DND-41 (cell line): ENCODE data around the gene MOGAT3.

ENCODE experiments used
- ATAC-seq: fragments of 200-7000 bp; cut with Tn5 transposase; 3 replicates; pipeline ENCODE4 v1.9.1; 2021; ENCODE audit warnings: low read depth; ENCODE audit not compliant: insufficient read depth
- DNase-seq: peaks from one replicate; pipeline ENCODE4 v3.0.0-alpha.2; 2020
- H2AFZ ChIP-seq: 2 replicates; pipeline ENCODE4 v1.6.0; 2012; ENCODE audit warnings: low read depth, low read length
- H3K27ac ChIP-seq: 2 replicates; pipeline ENCODE4 v1.5.1; 2012; ENCODE audit warnings: low read length, inconsistent platforms
- H3K27me3 ChIP-seq: fragments of 200-600 bp; sonication (generic); 2 replicates; pipeline ENCODE4 v1.6.0; 2012; ENCODE audit warnings: low read length, mild to moderate bottlenecking, inconsistent platforms; ENCODE audit not compliant: insufficient read depth, poor library complexity
- H3K36me3 ChIP-seq: 2 replicates; pipeline ENCODE4 v1.5.1; 2012; ENCODE audit warnings: low read length, inconsistent platforms; ENCODE audit not compliant: insufficient read depth
- H3K4me1 ChIP-seq: 2 replicates; pipeline ENCODE4 v1.5.1; 2012; ENCODE audit warnings: mild to moderate bottlenecking, low read length; ENCODE audit not compliant: insufficient read depth
- H3K4me2 ChIP-seq: 2 replicates; pipeline ENCODE4 v1.6.0; 2012; ENCODE audit warnings: mild to moderate bottlenecking, moderate library complexity, low read length, inconsistent platforms; ENCODE audit not compliant: insufficient read depth
- H3K4me3 ChIP-seq, 2 experiments: fragments of 200-600 bp in 1 of 2; shearing (Covaris generic) in 1 of 2; 2 replicates each; pipeline ENCODE4 v1.5.1; 2012 to 2016; ENCODE audit warnings: inconsistent platforms in 2 of 2, low read length in 2 of 2, mild to moderate bottlenecking in 2 of 2, low read depth in 1 of 2, moderate library complexity in 1 of 2
- H3K79me2 ChIP-seq: 2 replicates; pipeline ENCODE4 v1.6.0; 2012; ENCODE audit warnings: low read length, inconsistent platforms; ENCODE audit not compliant: insufficient read depth
- H3K9ac ChIP-seq: 2 replicates; pipeline ENCODE4 v1.6.0; 2012; ENCODE audit warnings: low read depth, mild to moderate bottlenecking, inconsistent platforms, low read length, moderate library complexity
- H3K9me3 ChIP-seq: 2 replicates; pipeline ENCODE4 v1.5.1; 2012; ENCODE audit warnings: low read length, moderate library complexity, mild to moderate bottlenecking, inconsistent platforms; ENCODE audit not compliant: insufficient read depth, severe bottlenecking
- H4K20me1 ChIP-seq: 2 replicates; pipeline ENCODE4 v1.6.0; 2012; ENCODE audit warnings: low read length; ENCODE audit not compliant: insufficient read depth
- CTCF ChIP-seq: IDR thresholded peaks from 2 replicates; pipeline ENCODE4 v1.5.1; 2012; ENCODE audit warnings: borderline replicate concordance, low read length, moderate library complexity, mild to moderate bottlenecking; ENCODE audit not compliant: poor library complexity, severe bottlenecking; ENCODE audit errors: extremely low read depth
- EZH2 ChIP-seq: IDR thresholded peaks from 3 replicates; pipeline ENCODE4 v1.6.1; 2012; ENCODE audit warnings: borderline replicate concordance, low read depth, mild to moderate bottlenecking, moderate library complexity, low read length, inconsistent platforms; ENCODE audit not compliant: severe bottlenecking

The MOGAT3 gene

DNA sequence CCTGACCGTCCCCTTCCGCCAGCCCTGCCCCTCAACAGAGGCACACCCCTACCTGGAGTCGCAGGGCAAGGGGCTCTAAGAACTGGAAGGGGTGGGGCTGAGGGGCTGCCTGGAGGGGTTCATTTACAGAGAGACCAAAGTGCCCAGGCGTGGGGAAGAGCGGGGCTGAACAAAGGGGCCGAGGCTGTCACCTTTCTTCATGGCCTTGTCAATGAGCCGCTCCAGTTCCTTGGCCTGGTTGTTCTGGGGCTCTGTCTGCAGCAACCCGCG lies 39.0 kb upstream of the MOGAT3 start:
- no peak overlapping the region for H3K27ac ChIP-seq
- H3K4me2 ChIP-seq = no peak overlapping the region
- H3K9me3 ChIP-seq = no peaks in the 10 kb centered on the region
- H3K36me3 ChIP-seq = peaks cover 62% of the 10 kb centered on the region
- H2AFZ ChIP-seq = no peak overlapping the region
- peaks cover 33% of the 10 kb centered on the region for H3K79me2 ChIP-seq
- no peak overlapping the region for H3K9ac ChIP-seq
- peaks cover 28% of the 10 kb centered on the region for H4K20me1 ChIP-seq
- no peaks in the 10 kb centered on the region for H3K27me3 ChIP-seq
- DNase-seq (no peak), ATAC-seq (no peak)
- H3K4me3 ChIP-seq = no peak overlapping the region
- no peak for TF ChIP-seq EZH2
- TF ChIP-seq CTCF = no peak
- peaks cover 15% of the 10 kb centered on the region for H3K4me1 ChIP-seq

GRCh38 chr7:101239191-101239950 lies 38.5 kb upstream of the MOGAT3 start:
- peaks cover 28% of the 10 kb centered on the region for H4K20me1 ChIP-seq
- ATAC-seq (no peak), DNase-seq (no peak)
- H3K79me2 ChIP-seq = peaks cover 28% of the 10 kb centered on the region
- H2AFZ ChIP-seq = no peak overlapping the region
- peaks cover 15% of the 10 kb centered on the region for H3K4me1 ChIP-seq
- no peaks in the 10 kb centered on the region for H3K9me3 ChIP-seq
- no peak overlapping the region for H3K4me2 ChIP-seq
- no peak for TF ChIP-seq EZH2
- TF ChIP-seq CTCF = no peak
- no peaks in the 10 kb centered on the region for H3K27me3 ChIP-seq
- no peak overlapping the region for H3K27ac ChIP-seq
- no peak overlapping the region for H3K4me3 ChIP-seq
- H3K36me3 ChIP-seq = peaks cover 62% of the 10 kb centered on the region
- H3K9ac ChIP-seq = no peak overlapping the region

- no peak overlapping the region for H3K27ac ChIP-seq
- H3K27me3 ChIP-seq = no peaks in the 10 kb centered on the region
- TF ChIP-seq EZH2 (no peak), CTCF (no peak)
- H3K36me3 ChIP-seq = peaks cover 58% of the 10 kb centered on the region
- peaks cover 22% of the 10 kb centered on the region for H4K20me1 ChIP-seq
- no peak overlapping the region for H3K4me2 ChIP-seq
- H3K9ac ChIP-seq = no peak overlapping the region
- H3K9me3 ChIP-seq = no peaks in the 10 kb centered on the region
- no peak overlapping the region for H3K4me3 ChIP-seq
- ATAC-seq (no peak), DNase-seq (no peak)
- no peak overlapping the region for H2AFZ ChIP-seq
- peaks cover 20% of the 10 kb centered on the region for H3K79me2 ChIP-seq
- H3K4me1 ChIP-seq = peaks cover 8% of the 10 kb centered on the region
Observed at GRCh38 chr7:101238226-101239182, 37.7 kb upstream of the MOGAT3 start.
